ENCODE results near the gene SLC2A10.

The SLC2A10 gene

DNA sequence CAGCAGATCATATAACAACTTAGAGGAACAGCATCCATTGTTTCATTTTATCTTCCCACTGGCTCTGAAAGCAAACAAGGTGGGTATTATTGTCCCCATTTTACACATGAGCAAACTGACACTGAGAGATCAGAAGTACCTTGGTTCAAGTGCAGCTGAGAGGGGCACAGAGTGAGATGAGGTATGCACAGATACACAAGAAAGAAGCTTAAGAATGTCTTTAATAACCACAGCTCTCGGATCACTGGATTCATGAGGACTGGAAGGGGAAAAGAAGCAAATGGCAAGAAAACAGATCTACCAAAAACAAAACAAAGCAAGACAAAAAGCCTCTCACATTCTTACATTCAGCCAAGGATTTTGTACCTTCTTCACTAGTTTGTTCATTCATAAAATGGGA, 10.6 kb downstream of the SLC2A10 start:
- ATAC-seq (ENCODE audit: low read depth), result no peak
- TF ChIP-seq, protein P1, sequence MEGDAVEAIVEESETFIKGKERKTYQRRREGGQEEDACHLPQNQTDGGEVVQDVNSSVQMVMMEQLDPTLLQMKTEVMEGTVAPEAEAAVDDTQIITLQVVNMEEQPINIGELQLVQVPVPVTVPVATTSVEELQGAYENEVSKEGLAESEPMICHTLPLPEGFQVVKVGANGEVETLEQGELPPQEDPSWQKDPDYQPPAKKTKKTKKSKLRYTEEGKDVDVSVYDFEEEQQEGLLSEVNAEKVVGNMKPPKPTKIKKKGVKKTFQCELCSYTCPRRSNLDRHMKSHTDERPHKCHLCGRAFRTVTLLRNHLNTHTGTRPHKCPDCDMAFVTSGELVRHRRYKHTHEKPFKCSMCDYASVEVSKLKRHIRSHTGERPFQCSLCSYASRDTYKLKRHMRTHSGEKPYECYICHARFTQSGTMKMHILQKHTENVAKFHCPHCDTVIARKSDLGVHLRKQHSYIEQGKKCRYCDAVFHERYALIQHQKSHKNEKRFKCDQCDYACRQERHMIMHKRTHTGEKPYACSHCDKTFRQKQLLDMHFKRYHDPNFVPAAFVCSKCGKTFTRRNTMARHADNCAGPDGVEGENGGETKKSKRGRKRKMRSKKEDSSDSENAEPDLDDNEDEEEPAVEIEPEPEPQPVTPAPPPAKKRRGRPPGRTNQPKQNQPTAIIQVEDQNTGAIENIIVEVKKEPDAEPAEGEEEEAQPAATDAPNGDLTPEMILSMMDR (IDR thresholded peaks at IDR 0.05; ENCODE audit: poor library complexity, severe bottlenecking), result no peak

DNA sequence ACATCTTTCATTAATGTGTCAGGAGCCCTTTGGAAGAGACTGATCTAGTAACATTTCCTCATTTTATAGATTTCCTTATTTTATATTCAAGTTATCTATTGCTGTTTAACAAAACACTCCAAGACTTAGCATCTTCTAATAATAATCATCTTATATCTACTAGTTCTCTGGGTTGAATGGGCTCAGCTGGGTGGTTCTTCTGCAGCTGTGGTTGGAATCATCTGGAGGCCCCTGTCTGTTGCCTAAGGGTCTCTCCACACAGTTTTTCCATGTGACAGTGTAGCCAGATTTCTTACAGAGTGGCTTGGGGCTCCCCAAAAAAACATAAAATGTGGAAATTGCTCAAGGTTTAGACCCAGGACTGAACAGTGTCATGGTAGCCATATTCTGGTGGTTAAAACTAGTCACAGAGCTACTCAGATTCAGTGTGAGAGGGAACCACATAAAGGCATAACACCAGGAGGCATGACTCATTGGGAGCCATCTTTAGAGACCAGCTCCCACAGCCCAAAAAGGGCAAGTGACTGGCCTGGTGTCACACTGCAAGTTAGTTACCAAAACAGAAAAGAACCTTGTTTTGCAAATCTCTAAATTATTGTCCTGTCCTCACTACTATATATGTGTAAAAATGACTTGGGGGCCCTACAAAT, 11.5 kb downstream of the SLC2A10 start:
- Histone ChIP-seq H3K4me3 (ENCODE audit: severe bottlenecking) (no peak overlapping the region), H3K4me1 (ENCODE audit: insufficient read depth, poor library complexity, severe bottlenecking) (no peaks in the 10 kb centered on the region), H3K27me3 (ENCODE audit: insufficient read depth, poor library complexity, severe bottlenecking) (no peaks in the 10 kb centered on the region), H3K36me3 (ENCODE audit: low read depth) (no peaks in the 10 kb centered on the region), H3K9me3 (ENCODE audit: severe bottlenecking) (no peaks in the 10 kb centered on the region), H3K27ac (ENCODE audit: poor library complexity, severe bottlenecking) (no peak overlapping the region)
- ATAC-seq (ENCODE audit: low read depth) (no peak), DNase-seq (ENCODE audit: low spot score) (no peak)
- TF ChIP-seq, protein P1 (IDR thresholded peaks at IDR 0.05; ENCODE audit: poor library complexity, severe bottlenecking), result no peak

More for the DNA sequence above, 10.6 kb downstream of the SLC2A10 start:
- H3K4me3 ChIP-seq (ENCODE audit: severe bottlenecking), result no peak overlapping the region
- no peaks in the 10 kb centered on the region for H3K27me3 ChIP-seq (ENCODE audit: insufficient read depth, poor library complexity, severe bottlenecking)
- H3K27ac ChIP-seq (ENCODE audit: poor library complexity, severe bottlenecking), result no peak overlapping the region
- no peak for DNase-seq (ENCODE audit: low spot score)
- no peaks in the 10 kb centered on the region for H3K9me3 ChIP-seq (ENCODE audit: severe bottlenecking)
- H3K36me3 ChIP-seq (ENCODE audit: low read depth), result no peaks in the 10 kb centered on the region
- H3K4me1 ChIP-seq (ENCODE audit: insufficient read depth, poor library complexity, severe bottlenecking), result peaks cover 7% of the 10 kb centered on the region

DNA sequence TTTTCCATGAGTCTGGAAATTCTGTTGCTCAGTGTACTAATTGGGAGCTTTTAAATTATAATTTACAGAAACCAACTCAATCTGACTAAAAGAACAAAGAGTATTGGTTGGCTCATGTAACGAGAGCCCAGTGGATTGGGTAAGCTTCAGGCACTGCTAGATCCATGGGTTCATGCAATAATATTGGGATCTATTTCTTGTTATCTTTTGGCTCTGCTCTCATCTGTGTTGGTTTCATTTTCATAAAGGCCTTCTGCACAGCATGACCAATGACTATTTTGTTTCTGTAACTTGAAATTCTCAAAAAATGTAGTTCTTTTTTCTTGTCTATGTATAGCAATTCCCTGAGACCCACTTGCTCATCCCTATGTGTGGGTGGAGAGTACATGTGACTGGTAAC, 12.0 kb downstream of the SLC2A10 start:
- H3K27ac ChIP-seq (ENCODE audit: poor library complexity, severe bottlenecking), result no peak overlapping the region
- no peaks in the 10 kb centered on the region for H3K27me3 ChIP-seq (ENCODE audit: insufficient read depth, poor library complexity, severe bottlenecking)
- no peaks in the 10 kb centered on the region for H3K36me3 ChIP-seq (ENCODE audit: low read depth)
- no peaks in the 10 kb centered on the region for H3K9me3 ChIP-seq (ENCODE audit: severe bottlenecking)
- ATAC-seq (ENCODE audit: low read depth), result no peak
- H3K4me1 ChIP-seq (ENCODE audit: insufficient read depth, poor library complexity, severe bottlenecking), result no peaks in the 10 kb centered on the region
- TF ChIP-seq, protein P1 (IDR thresholded peaks at IDR 0.05; ENCODE audit: poor library complexity, severe bottlenecking), result no peak
- DNase-seq (ENCODE audit: low spot score), result no peak
- no peak overlapping the region for H3K4me3 ChIP-seq (ENCODE audit: severe bottlenecking)

DNA sequence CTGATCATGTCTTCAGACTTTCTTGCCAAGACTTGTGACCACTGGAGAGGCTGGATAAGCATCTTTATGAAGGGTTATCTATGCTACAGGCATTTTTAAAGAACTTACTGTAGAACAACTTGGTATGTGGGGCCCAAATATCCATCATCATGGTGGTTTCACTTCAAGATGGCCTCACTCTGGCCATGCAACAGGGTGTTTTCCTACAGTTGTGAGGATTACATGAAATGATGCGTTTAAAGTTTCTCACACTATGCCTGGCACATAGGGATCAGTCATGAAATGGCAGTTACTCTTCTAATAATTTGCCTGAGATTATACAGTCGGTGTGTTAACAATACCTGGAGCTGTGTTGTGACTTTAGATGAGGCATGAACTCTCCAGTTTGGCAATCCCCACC, 13.0 kb downstream of the SLC2A10 start:
- Histone ChIP-seq H3K9me3 (ENCODE audit: severe bottlenecking) (no peaks in the 10 kb centered on the region), H3K27me3 (ENCODE audit: insufficient read depth, poor library complexity, severe bottlenecking) (no peaks in the 10 kb centered on the region), H3K27ac (ENCODE audit: poor library complexity, severe bottlenecking) (no peak overlapping the region), H3K36me3 (ENCODE audit: low read depth) (no peaks in the 10 kb centered on the region), H3K4me1 (ENCODE audit: insufficient read depth, poor library complexity, severe bottlenecking) (no peaks in the 10 kb centered on the region), H3K4me3 (ENCODE audit: severe bottlenecking) (no peak overlapping the region)
- DNase-seq (ENCODE audit: low spot score) (no peak), ATAC-seq (ENCODE audit: low read depth) (no peak)
- TF ChIP-seq, protein P1 (IDR thresholded peaks at IDR 0.05; ENCODE audit: poor library complexity, severe bottlenecking), result no peak

DNA sequence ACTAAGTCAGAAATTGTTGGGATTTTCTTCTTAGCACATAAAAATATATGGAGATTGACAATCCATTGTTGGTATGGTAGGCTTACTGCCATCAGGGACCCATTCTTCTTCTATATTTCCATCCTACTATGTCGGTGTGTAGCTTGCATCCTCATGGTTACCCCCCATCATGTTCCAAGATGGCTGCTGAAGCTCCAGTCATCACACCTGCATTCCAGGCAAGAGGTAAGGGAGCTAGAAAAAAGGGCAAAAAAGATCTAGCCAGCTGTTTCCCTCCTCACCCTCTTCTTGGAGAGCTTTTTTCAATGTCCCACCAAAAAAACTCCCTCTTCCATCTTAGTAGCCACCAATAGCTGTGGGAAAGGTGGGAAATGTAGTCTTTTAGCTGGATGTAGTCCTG, 13.6 kb downstream of the SLC2A10 start:
- no peak overlapping the region for H3K27ac ChIP-seq (ENCODE audit: poor library complexity, severe bottlenecking)
- TF ChIP-seq, protein P1 (IDR thresholded peaks at IDR 0.05; ENCODE audit: poor library complexity, severe bottlenecking), result no peak
- H3K9me3 ChIP-seq (ENCODE audit: severe bottlenecking), result no peaks in the 10 kb centered on the region
- DNase-seq (ENCODE audit: low spot score), result no peak
- H3K4me3 ChIP-seq (ENCODE audit: severe bottlenecking), result no peak overlapping the region
- no peak for ATAC-seq (ENCODE audit: low read depth)
- H3K27me3 ChIP-seq (ENCODE audit: insufficient read depth, poor library complexity, severe bottlenecking), result no peaks in the 10 kb centered on the region
- no peaks in the 10 kb centered on the region for H3K4me1 ChIP-seq (ENCODE audit: insufficient read depth, poor library complexity, severe bottlenecking)
- H3K36me3 ChIP-seq (ENCODE audit: low read depth), result no peaks in the 10 kb centered on the region
